ENCODE measurements around the gene PRKAG1. TPM values are rescaled to one million over a fixed set of nuclear protein-coding genes. Genes with fewer than 3 reads are reported as not detected.
A peak's percentile ranks its signal among the peaks of the same experiment; 100 is the strongest.

Gene PRKAG1
- polyA plus RNA-seq, 10 donors: 51.8 to 65.6 (median 58.9) TPM

DNA sequence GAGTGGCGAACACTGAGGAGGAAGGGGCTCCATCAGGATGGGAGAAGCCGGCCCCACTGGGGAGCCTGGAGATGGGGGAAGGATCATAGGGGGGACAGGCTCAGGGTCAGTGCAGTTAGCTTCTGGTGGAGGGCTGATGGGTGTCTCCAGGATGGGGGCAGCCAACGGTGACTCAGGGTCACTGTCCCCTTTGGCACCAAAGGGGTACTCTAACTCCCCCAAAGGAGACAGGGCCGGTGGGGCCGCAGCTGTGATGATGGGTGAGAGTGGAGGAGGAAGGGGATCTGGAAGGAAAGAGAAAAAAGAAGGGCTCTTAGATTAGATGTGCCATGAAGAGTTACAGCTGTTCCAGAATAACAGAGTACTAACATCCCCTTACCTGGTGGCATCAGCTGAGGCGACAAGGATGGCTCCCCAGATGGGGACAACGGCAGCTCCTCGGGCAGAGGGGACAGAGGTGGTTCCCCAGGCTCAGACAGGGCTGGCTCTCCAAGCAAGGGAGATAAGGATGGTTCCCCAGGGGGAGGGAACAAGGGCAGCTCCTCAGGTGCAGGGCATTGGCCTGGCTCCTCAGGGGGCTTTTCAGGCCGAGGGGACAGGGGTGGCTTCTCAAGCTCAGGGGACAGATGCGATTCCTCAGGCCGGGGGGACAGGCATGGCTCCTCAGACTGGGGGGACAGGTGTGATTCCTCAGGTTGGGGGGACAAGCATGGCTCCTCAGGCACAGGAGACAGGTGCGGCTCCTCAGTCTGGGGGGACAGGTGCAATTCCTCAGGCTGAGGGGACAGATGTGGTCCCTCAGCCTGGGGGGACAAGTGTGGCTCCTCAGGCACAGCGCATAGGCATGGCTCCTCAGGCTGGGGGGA lies 32.2 kb upstream of the PRKAG1 start:
- DNase-seq: no peak

DNA sequence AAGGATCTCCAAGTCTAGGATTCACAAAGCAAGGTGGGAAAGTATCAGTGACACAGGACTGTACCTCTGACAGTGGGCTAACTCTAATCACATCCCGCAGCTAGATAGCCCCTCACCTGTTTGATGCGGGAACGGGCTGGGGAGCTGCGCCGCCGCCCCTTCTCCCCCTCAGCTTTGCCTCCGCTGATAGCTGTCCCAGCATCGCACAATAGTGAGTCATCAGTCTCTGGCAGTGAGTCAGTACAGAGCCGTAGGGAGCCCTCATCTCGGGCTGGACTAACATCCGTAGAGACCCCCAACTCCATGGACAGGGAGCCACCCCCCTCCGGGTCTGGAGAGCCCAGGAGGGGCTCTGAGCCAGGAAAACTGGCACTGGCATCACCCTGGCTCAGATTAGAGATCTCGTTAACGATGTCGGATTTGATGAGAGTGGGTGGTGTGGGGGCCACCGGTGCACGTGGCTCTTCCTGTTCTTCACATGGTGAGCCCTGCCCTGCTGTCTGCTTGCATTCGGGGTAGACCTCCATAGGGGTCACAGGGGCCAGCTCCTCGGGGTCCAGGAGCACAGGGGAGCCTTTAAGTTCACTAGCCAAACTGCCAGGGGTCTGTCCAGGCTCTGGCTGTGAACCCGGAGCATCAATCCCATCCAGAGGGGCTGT lies 31.1 kb upstream of the PRKAG1 start:
- no peak for DNase-seq

DNA sequence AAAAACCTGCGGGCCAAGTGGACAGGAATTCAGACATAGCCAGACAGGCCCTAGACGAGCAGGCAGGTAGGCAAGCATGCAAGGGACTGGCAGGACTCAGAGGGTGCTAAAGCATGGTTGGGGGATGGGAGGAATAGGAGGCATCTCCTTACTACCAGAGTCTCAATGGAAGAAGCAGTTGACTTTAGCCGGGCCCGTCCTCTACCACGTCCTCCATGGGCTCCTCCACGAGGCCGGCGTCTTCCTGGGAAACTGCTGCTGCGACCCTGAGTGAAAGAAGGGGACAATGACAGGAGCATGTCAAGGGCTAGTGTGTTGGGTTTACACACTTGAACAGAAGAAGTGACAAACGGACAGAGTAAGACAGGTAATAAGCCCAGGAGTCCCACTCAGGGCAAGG lies 30.4 kb upstream of the PRKAG1 start:
- no peak for DNase-seq

DNA sequence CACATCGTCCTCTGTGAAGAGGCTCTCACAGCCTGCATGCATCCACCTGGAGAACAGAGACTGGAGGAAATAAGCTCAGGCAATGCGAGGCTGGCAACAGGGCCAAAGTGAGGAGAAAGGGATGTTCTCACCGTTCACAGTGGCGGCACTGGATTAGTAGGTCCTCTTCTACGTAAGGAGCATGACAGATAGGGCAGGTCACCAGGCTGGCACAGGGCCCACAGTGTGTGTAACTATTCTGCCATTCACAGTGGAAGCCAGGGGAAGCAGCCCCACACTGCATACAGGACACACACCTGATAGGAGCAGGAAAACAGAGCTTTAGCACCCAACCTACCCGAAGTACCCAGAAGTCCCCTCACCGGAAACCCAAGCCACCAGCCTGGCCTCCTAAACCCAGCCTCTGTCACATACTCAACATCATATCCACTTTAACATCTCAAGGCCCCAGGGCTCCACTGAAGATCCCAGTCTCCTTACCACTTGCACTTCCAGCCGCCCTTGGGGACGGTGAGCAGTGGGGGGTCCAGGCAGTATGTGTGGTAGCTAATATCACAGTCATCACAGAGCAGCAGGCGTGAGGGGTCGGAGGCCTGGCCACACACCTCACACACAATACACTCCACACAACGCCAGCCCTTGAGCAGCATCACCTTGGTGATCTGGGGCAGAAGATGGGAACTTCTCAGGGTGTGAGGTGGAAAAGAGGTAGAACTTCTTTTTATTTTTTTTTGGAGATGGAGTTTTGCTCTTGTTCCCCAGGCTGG lies 27.7 kb upstream of the PRKAG1 start:
- no peak for DNase-seq

DNA sequence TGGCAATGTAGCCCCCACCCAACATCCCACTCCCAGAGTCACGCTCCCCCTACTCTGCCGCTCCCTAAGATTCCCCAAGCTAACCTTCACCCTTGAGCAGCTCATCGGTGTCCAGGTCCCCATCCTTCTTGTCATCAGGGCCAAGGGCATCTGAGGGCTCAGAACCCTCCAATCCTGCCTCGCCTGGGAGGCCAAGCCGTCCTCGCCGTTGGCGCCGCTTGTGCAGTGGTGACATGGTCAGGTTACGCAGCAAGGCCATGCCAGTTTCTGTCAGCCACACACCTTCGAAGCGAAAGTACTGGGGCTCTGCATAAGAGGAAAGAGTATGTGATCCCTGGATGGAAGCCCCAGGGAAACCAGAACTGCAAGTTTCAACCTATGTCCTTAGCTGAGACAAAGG lies 26.1 kb upstream of the PRKAG1 start:
- no peak for DNase-seq

DNA sequence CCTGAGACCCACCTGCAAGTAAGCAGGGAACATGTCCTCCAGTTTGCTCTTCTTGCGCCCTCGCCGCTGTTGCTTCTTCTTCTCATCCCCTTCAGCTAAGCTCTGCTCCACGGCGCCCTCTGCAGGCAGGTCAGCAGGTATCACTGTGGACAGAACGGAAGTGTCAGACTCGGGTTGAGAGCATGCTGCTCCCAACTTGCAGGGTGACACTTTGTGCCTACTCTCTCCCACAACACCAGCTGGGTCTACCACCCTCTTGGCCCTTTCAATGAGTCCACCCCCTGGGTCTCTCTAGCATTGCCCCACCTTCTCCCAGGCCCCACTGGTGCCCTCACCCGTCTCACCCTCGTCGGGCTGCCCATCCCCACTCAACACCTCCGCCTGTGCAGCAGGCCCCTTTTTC lies 25.3 kb upstream of the PRKAG1 start:
- DNase-seq: peak in 1 of 3 donors; percentile 34

DNA sequence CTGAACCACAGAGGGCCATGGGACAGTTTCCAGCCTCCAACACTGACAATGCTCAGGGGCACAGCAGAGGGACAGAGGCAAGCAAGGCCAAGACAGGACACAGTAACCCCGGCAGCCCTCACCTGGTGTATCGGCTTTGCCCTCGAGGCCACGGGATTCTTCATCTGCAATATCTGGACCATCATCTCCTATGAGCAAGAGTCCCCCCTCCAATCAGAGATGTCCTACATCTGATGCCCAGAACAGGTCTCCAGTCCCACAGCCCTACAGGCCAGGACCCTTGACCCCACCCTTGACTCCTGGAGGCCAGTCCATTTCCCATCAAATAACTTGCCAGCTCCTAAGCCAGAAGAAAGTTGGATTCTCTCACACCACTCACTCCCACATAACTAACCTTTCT lies 24.7 kb upstream of the PRKAG1 start:
- DNase-seq: no peak

DNA sequence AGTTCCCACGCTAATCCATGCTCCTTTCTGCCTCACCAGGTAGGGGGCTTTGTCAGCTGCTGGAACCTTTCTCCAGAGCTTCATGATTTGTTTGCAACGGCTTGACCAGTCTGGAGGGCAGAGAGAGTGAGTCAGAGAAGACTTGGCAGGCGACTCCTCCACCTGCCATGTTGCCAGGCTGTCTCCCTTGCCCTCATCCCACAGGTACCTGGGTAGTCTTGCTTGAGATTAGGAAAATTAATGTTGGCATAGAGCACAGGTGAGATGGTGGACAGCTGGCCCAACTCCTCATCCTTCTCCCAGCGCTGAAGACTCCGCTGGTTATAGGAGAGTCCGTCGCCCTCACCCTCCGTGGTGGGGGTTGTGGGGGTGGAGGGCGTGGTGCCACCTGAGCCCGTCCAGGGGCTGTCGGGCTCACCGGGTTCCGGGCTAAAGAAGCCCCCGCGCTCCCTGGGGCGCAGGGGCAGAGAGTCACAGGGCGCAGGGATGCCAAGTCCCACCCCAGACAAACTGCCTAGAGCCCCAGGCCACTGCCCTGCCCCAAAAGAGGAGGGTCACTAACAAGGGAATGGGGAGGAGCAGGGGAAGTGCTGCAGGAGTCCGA lies 23.4 kb upstream of the PRKAG1 start:
- no peak for DNase-seq

DNA sequence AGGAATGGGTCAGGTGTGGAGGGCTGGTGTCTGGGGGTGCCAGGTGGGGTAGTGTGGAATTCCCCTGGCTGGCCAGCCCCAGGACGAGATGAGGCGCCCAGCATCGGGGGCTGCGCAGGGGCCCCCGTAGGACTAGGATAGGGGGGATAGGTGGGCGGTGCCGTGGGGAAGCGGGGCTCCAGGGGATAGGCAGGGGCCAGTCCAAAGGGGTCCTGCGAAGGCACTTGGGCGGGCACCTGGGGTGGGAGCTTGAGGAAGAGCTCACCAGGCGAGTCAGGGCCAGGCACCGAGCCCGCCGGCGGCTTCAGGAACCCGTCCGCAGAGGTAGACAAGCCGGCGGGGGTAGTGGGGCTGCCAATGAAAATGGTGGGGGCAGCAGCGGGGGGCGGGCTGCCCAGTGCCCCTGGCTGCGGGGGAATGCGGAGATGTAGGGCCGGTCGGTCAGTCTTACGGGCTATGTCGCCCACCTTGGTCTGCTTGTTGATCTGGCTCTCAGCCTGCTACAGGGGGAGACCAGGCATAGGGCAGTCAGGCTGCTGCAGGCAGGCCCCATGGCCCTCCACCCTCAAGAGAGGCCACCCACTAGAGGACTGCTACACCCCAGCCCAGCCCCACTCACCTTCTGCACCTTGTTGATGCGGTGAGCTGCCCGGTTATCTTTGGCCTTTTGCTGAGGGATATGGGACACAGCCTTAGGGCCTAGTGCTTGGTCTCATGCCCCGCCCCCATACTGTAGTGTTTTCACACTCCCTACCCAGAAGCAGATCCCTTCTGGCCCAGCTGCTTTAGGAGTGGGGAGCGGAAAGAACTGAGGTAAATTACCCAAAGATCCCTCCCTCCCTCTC lies 22.7 kb upstream of the PRKAG1 start:
- no peak for DNase-seq

DNA sequence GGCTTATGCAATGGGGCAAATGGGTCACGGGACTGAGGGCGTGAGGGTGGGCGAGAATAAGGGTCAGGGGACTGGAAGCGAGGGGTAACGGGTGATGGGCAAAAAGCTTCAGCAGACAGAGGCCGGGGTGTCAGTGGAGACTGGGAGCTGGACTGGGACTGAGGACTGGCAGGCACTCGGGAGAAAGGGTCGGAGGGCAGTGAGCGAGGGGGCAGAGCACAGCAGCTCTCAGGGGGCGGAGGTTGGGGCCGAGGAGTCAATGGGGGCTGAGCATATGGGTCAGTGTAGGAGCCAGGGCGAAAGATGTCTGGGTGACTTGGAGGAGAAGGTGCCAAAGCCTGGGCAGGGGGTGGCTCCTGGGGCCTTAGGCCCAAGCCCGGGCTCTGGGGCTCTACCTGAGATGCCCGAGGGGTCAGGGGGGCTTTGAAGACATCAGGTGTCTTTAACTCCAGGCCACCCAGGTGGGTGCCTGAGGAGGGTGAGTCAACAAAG lies 21.8 kb upstream of the PRKAG1 start:
- no peak for DNase-seq

DNA sequence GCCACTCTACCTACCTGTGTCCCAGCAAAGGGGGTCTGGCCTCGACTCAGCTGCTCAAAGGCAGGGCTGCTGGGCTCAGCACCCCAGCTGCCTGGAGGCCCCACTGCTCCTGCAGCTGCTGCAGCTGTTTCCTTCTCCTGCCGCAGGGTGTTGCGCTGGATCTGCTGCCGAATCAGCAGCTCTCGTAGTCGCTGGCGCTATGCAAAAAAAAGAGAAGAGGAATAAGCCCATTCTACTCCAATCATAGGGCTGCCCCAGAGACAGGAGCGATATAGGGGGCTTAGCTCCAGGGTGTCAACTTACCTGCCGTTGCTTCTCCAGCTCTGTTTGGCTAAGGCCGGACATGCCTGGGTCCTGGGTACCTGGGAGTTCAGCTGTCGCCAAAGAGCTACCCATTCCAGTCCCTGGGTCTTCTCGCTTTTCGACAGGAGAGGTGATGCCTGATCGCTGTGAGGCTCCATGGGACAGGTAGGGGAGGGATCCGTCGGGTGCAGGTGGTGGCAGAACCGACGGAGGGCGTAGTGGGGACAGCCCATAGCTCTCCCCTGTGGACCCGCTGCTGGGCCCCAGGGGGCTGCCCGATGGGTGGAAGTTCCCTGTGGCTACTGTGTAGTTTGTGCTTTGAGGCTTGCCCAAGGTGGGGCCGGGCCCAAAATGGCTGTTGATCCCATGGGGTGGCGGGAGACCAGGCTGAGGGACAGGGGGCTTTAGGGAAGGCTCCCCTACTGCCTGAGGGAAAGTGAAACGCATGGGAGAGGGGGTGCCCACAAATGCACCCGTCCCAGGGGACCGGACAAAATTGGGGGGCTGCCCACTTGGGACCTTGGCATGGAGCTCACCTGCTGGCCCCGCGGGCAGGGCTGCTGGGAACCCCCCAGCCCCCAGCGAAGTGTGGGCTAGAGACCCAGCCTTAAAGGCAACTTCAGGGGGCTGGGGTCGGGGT lies 21.1 kb upstream of the PRKAG1 start:
- DNase-seq: no peak

DNA sequence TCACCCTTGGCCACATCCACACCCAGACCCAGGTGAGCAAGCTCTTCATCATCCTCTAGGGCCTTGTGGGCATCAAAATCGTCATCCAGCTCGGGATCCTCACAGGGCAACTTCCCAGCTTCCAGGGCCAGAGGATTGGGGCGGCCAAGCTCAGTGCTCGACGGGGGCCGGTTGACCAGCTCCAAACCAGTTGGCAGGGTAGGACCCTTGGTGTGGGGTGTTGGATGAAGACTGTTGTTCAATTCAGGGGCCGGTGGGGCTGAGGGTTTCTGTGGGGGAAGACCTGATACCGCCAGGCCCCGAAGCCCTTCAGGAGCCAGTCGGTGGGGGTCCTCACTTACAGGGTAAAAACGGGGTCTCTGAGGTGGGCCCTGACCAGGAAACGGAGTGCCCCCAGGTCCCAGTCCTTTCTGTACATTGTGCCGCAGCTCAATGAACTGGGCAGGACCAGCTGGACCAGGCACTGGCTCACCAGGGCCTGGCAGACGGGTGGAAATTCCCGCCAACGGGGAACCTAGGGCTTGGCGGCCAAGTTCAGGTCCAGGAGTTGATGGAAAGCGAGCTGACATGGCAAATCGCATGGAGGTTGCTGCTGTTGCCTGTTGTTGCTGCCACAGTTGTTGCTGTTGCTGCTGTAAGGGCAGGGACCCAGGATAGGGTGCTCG lies 19.8 kb upstream of the PRKAG1 start:
- DNase-seq: no peak

DNA sequence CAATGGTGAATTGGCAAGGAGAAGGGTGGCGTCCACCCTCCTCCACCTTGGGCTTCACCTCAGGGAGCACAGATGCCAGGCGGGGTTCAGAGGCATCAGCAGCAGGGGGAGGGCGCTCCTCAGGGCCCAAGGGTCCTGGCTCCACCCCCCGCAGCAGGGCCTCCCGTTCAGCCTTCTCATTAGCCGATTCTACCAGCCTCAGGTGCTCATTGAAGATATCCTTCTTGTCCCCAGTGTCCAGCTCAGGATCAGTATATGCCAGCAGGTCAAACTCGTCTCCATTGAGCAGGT lies 19.3 kb upstream of the PRKAG1 start:
- DNase-seq: no peak

DNA sequence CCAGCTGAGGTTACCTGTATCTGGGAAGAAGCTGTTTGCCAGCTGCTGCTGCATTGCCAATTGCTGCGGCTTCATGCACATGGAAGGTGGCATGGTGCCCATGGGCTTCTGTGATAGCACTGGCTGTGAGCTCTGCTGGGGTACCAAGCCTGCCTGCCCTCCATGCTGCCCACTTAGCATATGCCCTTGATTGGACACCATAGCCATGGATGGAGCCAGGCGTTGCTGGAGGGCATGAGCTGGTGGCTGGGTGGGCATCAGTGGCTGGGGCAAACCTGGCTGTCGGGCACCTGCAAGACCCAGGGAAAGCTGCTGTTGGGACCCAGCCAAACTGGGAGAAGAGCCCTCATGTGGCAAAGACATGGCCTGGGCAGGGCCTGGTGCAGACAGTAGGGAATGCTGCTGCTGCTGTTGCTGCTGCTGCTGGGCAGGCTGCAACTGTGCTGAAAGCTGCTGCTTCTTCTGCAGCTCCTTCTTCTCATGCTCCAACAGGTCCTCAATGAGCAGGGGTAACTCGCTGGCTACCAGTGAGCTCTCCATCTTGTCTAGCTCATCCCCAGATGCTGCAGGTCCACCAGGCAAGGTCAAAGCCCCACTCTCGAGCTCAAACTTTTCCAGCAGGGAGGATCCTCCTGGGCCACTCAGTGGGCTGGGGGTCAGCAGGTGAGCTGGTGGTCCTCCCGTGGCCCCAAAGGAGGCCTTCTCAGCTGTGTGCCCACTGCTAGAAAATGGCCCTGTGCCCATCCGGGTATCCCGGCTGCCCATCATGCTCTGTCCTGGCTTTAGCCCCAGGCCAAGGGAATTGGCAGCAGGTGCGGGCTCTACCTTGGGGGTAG lies 18.8 kb upstream of the PRKAG1 start:
- no peak for DNase-seq

DNA sequence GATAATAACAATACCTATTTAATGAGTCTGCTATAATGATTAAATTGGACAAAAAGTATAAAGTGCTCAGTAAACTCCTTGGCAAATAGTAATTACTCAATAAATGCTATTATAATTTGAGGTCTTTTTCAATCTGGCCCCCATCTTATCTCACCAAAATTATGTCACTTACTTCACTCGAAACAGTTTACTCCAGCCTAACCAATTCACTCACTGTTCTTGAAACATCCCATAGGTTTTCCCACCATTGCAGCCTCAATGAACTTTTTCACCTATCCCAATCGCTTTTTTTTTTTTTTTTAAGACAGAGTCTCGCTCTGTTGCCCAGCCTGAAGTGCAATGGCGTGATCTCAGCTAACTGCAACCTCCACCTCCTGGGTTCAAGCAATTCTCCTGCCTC lies 17.5 kb upstream of the PRKAG1 start:
- DNase-seq: no peak

DNA sequence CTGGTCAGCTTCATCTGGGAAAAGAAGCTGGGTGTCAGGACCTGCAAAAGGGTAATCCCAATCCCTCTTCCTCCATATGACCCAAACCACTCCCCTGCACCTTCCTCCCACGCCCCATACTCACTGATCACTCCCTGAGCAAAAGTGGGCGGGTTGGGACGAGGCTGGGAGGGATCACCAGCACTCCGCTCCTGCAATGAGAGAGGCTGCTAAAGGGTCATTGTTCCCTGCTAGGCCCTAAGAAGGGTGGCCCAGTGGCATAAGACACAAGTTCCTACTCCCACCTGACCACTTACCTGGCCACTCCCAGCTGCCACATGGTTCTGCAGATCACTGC lies 15.7 kb upstream of the PRKAG1 start:
- DNase-seq: no peak

DNA sequence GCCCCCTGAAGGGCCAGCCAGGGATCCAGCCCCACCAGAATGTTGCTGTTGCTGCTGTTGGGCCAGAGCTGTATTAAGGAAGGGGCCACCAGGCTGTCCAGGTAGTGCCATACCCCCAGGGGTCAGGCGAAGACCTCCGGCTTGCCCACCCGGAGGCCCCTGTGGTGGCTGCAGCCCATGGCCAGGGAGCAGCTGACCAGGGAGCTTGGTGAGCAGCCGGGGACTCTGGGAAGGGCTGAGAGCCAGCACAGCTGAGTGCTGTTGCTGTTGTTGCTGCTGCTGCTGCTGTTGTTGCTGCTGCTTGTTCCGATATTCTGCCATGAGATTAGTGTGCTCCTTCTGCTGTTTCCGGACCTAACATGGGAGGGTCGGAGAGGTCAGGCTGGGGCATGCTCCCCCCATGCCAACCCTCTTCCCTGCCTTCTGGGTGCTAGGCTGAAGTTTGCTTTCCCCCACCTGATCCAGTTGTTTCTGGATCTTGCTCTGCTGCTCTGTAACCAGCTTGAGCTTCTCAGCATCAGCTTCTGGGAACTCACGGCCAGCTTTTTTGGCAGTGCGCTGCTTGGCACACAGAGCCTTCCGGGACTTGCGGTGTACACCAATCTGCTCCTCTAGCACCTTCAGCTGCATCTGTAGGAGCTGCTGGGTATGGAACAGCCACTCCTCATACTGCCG lies 15.2 kb upstream of the PRKAG1 start:
- no peak for DNase-seq
